ENCODE measurements around the gene ALKBH7. TPM values are rescaled to one million over a fixed set of nuclear protein-coding genes. Genes with fewer than 3 reads are reported as not detected.

ALKBH7 gene
- total and polyA plus RNA-seq, 2 of the 13 experiments (the other 11 are each of a cell fraction or from before 2014, with no cell fraction given), result 29.6 to 45.9 TPM

- Histone ChIP-seq H2AFZ (ENCODE audit: low read length) (no peak overlapping the region), H3K9ac (ENCODE audit: insufficient read depth, low read depth, low read length) (no peak overlapping the region), H4K20me1 (ENCODE audit: insufficient read depth, low read length) (no peaks in the 10 kb centered on the region), H3K27me3 (ENCODE audit: control insufficient read depth in 1 of 2, insufficient read depth in 2 of 2, low read length in 2 of 2) (peaks cover 0 to 5% of the 10 kb centered on the region in 2 experiments; a peak in 2 of 5 replicates), H3K9me3 (ENCODE audit: low read length) (no peaks in the 10 kb centered on the region), H3K4me1 (ENCODE audit: insufficient read depth, low read length) (0 out of 2 replicates have a peak, but pooled peaks cover 3% of the 10 kb centered on the region), H3K4me2 (ENCODE audit: low read depth, low read length) (no peak overlapping the region), H3K79me2 (ENCODE audit: insufficient read depth, low read length) (no peaks in the 10 kb centered on the region), H3K4me3 (replicated peaks in 1 of 3; ENCODE audit: insufficient read depth in 1 of 3, low read depth in 2 of 3, low read length in 3 of 3) (no peak overlapping the region), H3K36me3 (replicated peaks in 1 of 2; ENCODE audit: control insufficient read depth in 1 of 2, insufficient read depth in 2 of 2, low read length in 2 of 2) (no peaks in the 10 kb centered on the region), H3K27ac (ENCODE audit: extremely low read length, insufficient read depth, low read length) (no peak overlapping the region)
- 46% methylated on average over 2 of the region's 2 CpGs for WGBS (ENCODE audit: low lambda C conversion rate)
- TF ChIP-seq, protein P1, sequence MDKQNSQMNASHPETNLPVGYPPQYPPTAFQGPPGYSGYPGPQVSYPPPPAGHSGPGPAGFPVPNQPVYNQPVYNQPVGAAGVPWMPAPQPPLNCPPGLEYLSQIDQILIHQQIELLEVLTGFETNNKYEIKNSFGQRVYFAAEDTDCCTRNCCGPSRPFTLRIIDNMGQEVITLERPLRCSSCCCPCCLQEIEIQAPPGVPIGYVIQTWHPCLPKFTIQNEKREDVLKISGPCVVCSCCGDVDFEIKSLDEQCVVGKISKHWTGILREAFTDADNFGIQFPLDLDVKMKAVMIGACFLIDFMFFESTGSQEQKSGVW (CRISPR knock-in tag; IDR thresholded peaks at IDR 0.05; ENCODE audit: borderline replicate concordance), result no peak
- no peak for TF ChIP-seq ZNF343 (CRISPR knock-in tag; IDR thresholded peaks at IDR 0.05)
- no peak for TF ChIP-seq NFYB (CRISPR knock-in tag; IDR thresholded peaks at IDR 0.05)
- TF ChIP-seq USF2 (IDR thresholded peaks at IDR 0.05; ENCODE audit: low read depth, low read length), result no peak
- TF ChIP-seq USF2 (CRISPR knock-in tag; IDR thresholded peaks at IDR 0.05; ENCODE audit: borderline replicate concordance), result no peak
- no peak for TF ChIP-seq GLI4 (CRISPR knock-in tag; IDR thresholded peaks at IDR 0.05; ENCODE audit: borderline replicate concordance)
- TF ChIP-seq KAT7 (CRISPR knock-in tag; IDR thresholded peaks at IDR 0.05; ENCODE audit: borderline replicate concordance), result no peak
- TF ChIP-seq ZNF33B (CRISPR knock-in tag; IDR thresholded peaks at IDR 0.05), result no peak
- no peak for TF ChIP-seq ZNF572 (CRISPR knock-in tag; IDR thresholded peaks at IDR 0.05)
- no peak for TF ChIP-seq MAZ (IDR thresholded peaks at IDR 0.05; ENCODE audit: borderline replicate concordance, low read depth, low read length)
- no peak for TF ChIP-seq MAZ (CRISPR knock-in tag; IDR thresholded peaks at IDR 0.05; ENCODE audit: low read depth)
- TF ChIP-seq, protein P2, sequence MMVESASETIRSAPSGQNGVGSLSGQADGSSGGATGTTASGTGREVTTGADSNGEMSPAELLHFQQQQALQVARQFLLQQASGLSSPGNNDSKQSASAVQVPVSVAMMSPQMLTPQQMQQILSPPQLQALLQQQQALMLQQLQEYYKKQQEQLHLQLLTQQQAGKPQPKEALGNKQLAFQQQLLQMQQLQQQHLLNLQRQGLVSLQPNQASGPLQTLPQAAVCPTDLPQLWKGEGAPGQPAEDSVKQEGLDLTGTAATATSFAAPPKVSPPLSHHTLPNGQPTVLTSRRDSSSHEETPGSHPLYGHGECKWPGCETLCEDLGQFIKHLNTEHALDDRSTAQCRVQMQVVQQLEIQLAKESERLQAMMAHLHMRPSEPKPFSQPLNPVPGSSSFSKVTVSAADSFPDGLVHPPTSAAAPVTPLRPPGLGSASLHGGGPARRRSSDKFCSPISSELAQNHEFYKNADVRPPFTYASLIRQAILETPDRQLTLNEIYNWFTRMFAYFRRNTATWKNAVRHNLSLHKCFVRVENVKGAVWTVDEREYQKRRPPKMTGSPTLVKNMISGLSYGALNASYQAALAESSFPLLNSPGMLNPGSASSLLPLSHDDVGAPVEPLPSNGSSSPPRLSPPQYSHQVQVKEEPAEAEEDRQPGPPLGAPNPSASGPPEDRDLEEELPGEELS (CRISPR knock-in tag; IDR thresholded peaks at IDR 0.05), result no peak
- TF ChIP-seq RBAK (CRISPR knock-in tag; IDR thresholded peaks at IDR 0.05), result peak; percentile 66; the same call in 1 of the 2 replicates
- no peak for TF ChIP-seq ZNF34 (CRISPR knock-in tag; IDR thresholded peaks at IDR 0.05; ENCODE audit: borderline replicate concordance)
- peak; percentile 39 for TF ChIP-seq MNT (IDR thresholded peaks at IDR 0.05)
- TF ChIP-seq IKZF4 (CRISPR knock-in tag; IDR thresholded peaks at IDR 0.05; ENCODE audit: borderline replicate concordance, low read depth, not compliant biosample characterization), result no peak
- no peak for TF ChIP-seq SRSF9 (IDR thresholded peaks at IDR 0.05; ENCODE audit: borderline replicate concordance, insufficient read depth, low read depth, low read length, poor library complexity, severe bottlenecking)
- intact Hi-C loops (cut with micrococcal nuclease; ENCODE audit: unreplicated experiment) (no loop called here), in situ Hi-C loops (cut with HindIII; ENCODE audit: extremely low pct_ligation_motif_present, low pct_unique_long_range_greater_than_20kb) (no loop called here)
- no peak for ATAC-seq
- POLR2A ChIA-PET, result interaction anchor here (1.0 to 1.7 kb wide), 2 partner anchors 9 to 20 kb away, joined by 3 read pairs; partner anchors contain the start of genes ALKBH7 and CLPP
- FAIRE-seq, result no peak
- DNase-seq (ENCODE audit: low spot score), result no peak
- CTCF ChIA-PET (ENCODE audit: low intra/inter-chr PET ratio, low total read pairs), result no interaction called here
- no TSS peak for BruUV-seq (replicated peaks)
Measured at GRCh38 chr19:6352381-6353165, 20.0 kb upstream of the ALKBH7 start.
